NOMO-1 (cell line): ENCODE results near the gene SGMS1.
A peak's percentile ranks its signal among the peaks of the same experiment; 100 is the strongest.
"Not testable (repeated sequence)": the region's sequence is repeated elsewhere in the genome, so short reads cannot be mapped to it uniquely, and the experiment has no call there.

Experiments
- DNase-seq, 2 experiments: peaks; one replicate each; lab custom pipeline; 2025; ENCODE audit not compliant: unreplicated experiment in 2 of 2; lab: John Stamatoyannopoulos, UW

The SGMS1 gene

GRCh38 chr10:50387732-50388073, 236.1 kb downstream of the SGMS1 start:
- DNase-seq: peak in 1 of 2 experiments; percentile 8

- DNase-seq: no peak
Measured at GRCh38 chr10:50387007-50387731, 236.6 kb downstream of the SGMS1 start.

- DNase-seq: no peak
Measured at GRCh38 chr10:50385624-50386023, 238.1 kb downstream of the SGMS1 start.

DNA sequence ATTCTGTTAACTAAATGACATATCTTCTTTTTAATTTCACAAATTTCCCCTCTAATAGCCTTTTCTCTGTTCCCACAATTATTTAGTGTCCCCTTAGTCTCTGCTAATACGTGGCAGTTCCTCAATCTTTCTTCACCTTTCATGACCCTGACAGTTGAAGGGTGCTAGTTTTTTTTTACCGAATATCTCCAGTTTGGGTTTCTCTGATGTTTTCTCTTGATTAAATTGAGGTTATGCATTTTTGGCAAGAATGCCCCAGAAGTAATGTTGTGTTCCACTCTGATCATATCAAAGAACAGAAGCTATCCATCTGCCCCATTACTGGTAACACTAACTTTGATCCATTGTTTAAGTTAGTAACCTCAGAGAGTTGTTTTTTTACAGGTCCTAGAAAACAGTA, 238.9 kb downstream of the SGMS1 start:
- DNase-seq: no peak

DNA sequence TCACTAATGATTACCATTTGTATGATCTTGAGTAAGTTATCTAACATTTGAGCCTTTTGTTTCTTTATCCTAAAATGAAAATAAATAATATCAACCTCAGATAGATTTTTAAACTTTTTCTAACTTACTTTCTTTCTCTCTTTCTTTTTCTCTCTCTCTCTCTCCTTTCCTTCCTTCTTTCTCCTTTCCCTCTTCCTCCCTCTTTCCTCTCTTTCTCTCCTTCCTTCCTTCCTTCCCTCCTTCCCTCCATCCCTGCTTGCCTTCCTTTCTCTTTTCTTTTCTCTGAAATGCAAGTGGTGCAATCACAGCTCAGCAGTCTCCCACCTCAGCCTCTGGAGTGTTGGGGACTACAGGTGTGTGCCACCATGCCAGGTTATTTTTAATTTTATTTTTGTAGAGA, 239.5 kb downstream of the SGMS1 start:
- DNase-seq: no peak

- no peak for DNase-seq
Measured at GRCh38 chr10:50382576-50383023, 241.2 kb downstream of the SGMS1 start.

DNA sequence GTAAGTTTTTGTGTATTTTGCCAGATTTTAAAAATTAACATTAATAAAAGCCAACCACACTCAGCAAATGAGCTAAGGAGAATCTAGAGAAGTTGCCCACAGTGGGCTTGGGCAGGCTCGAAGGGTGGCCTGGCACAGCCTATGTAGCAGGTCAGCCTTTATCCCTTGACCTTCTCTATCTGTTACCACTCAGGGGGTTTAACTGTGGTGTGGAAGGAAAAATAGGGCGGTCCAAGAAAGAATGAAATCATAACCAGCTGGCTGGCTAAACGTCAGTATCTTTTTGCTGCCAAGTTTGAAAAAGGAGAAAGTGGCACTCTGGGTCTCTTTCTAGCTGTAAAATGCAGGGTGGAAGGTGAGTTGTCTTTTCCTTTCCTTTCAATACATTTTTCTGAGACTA, 242.1 kb downstream of the SGMS1 start:
- no peak for DNase-seq

GRCh38 chr10:50379616-50380015, 244.1 kb downstream of the SGMS1 start:
- DNase-seq: no peak

- DNase-seq: no peak
Measured at GRCh38 chr10:50375745-50376144, 248.0 kb downstream of the SGMS1 start.

GRCh38 chr10:50375051-50375452, 248.7 kb downstream of the SGMS1 start:
- DNase-seq: peak; percentile 67 to 77

DNA sequence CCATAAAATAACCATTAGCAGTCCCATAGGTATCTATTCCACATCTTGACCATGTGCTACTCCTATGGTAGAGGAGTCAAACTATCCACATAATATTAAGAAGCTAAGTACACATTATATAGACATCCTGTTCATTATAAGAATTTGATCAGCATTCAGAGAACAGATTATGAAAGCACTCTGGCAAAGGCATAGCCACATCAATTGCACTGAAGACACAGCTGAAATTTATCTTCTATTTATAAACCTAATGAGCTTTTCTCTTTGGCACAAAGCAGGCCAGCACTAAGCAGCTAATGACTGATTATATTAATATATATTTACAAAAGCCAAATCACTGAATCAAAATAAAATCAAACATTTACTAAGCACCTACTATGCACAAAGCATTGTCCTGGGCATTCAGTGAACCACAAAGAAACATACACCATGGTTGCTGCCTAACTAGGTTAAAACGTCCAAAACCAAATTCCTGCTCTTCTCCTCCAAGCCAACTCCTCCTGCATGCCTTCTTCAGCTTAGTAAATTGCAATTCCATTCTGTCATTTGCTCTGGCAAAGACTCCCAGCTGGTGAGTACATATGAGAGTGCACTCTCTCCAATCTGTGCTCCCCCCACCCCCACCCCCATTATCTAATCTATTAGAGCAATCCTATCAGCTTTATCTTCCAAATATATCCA, 249.8 kb downstream of the SGMS1 start:
- DNase-seq: no peak

DNA sequence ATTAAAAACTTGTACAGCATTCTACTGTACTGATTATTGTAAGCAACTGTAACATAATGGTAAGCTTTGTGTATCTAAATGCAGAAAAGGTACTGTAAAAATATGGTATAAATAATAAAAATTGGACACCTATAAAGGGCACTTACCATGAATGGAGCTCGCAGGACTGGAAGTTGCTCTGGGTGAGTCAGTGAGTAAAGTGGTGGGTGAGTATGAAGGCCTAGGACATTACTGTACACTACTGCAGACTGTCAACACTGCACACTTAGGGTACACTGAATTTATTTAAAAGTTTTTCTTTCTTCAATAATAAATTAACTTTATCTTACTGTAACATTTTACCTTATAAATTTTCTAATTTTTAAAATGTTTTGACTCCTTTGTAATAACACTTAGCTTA, 253.8 kb downstream of the SGMS1 start:
- no peak for DNase-seq

GRCh38 chr10:50367732-50368131, 256.0 kb downstream of the SGMS1 start:
- no peak for DNase-seq

DNA sequence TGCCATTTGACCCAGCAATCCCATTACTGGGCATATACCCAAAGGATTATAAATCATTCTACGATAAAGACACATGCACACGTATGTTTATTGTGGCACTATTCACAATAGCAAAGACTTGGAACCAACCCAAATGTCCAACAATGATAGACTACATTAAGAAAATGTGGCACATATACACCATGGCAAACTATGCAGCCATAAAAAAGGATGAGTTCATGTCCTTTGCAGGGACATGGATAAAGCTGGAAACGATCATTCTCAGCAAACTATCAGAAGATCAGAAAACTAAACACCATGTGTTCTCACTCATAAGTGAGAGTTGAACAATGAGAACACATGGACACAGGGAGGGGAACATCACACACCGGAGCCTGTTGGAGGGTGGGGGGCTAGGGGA, 257.3 kb downstream of the SGMS1 start:
- DNase-seq: not testable (repeated sequence)

DNA sequence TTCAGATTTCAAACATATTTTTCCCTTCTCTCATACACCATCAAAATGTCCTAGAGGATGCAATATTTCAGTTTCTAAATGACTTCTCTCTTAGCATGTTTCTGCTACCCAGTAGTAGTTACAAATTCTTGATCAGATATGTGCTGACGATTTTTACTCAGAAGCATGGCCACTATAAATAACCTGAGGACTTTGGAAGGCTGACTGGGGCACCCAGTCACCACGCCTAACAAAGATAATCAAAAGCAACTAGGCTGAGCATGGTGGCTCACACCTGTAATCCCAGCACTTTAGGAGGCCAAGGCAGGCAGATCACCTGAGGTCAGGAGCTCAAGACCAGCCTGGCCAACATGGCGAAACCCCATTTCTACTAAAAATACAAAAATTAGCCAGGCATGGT, 259.0 kb downstream of the SGMS1 start:
- not testable (repeated sequence) for DNase-seq

DNA sequence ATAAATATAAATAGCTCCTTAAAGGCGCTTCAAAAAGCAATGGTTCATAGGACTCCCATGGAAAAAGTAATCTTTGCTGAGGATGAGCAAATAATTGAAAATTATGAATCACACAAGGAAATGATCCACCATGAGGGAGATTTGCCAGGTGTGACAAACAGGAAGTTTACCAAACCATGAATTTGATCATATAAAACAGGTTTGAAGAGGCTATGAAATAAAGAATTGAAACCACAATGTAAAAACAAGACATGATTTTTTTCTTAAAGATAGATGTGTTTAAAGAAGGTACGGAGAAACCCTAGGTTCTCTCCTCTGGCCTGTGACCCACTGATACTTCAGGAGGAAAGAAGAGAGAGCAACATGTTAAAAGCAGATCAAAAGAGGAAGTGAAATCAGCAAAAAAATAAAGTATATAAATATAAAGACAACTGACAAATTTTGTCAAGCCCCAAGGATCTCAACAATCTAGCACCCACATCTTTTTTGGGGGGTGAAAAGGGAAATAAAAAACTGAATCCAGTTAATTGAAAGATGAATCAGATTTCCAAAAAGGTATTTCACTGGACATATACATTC, 261.1 kb downstream of the SGMS1 start:
- peak in 1 of 2 experiments; percentile 56 for DNase-seq

DNA sequence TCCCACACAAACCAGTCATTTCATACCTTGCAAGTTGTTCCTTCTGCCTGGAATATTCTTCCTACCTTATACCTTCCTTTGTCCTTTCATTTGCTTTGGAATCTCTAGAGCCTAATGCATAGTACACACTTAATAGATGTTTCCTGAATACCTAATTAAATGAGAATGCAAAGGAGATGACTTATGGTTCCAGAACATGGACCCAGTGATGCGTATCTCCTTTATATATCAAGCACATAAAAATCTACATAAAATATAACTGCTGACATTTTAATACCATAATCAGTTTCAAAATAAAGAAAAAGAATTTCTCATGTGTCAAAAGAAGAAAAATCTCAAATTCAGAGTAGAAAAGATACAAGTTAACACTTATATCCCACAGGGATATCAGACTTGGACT, 261.8 kb downstream of the SGMS1 start:
- no peak for DNase-seq

DNA sequence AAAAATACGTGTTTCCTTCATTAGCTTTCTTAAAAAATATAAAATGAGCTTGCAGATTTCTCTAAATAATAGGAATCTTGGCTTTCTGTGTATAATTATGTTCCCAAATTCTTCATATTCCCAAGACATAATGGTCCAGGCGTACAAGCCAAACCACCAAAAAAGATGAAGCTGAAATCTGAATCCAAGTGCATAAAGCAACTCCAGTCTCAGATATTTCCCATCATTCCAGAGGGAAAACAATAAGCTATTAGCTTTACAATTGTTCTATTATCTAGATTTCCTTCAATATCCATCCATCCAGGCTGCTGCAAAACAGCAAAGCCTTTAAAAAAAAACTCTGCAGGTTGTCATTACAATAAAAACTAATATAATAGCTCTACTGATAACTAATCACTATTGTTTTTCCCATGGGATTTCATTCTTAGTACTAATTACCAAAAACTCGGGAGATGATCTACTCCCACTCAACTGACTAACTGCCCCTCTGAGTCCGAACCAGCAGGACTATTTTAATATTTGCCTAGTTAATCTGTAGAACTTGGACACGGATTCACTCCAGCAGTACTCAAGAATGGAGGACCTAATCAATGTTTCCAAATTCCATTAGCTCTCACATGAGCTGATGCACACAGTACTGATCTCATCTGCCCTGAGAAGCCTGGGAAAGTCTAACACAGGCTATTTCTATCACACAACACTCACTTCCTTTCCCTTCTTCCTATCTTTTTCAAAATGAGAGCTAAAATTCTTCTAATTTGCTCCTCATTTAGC, 263.5 kb downstream of the SGMS1 start:
- DNase-seq: no peak

DNA sequence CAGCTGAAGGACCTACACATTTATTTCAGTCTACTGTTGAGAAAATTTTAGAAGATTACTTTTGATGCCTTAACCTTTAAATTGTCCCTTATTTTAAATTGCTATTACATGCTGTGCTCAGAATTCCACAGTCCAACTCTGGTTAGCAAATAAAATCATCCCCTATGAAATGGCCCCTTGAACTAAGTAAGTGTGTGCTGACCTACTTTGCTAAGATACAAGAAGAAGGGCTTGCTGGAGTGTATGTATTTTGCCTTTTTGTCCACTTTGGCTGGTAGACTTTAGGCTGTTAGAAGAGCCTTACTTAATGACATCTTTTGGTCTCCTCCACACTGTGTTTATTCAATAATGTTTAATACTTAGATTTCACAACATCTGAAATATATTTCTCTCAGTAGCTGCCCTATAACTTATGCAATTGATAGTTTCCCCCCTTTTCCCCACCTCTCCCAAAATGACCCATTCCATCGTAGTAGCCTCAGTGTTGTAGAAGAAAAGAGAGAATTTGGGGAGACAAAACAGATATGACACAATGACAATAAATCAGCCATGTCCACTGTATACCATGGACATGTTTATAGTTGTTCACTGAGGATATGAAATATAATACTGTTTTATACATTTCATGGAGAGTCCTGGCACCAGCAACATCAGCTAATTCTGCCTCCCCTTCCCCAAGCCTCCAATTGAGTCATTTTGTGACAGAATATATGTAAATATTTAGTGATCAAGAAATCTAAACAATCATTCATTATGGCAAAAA, 264.6 kb downstream of the SGMS1 start:
- DNase-seq: no peak

DNA sequence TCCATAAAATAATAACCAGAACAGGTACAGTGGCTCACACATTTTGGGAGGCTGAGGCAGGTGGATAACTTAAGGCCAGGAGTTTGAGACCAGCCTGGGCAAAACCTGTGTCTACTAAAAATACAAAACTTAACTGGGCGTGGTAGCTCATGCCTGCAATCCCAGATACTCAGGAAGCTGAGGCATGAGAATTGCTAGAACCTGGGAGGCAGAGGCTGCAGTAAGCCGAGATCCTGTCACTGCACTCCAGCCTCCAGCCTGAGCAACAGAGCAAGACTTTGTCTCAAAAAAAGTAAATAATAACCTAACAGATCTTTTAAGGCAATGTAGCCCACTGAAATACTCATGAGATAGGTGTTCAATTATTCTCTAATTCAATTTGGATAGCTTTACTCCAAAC, 265.3 kb downstream of the SGMS1 start:
- no peak for DNase-seq

GRCh38 chr10:50356481-50356832, 267.3 kb downstream of the SGMS1 start:
- not testable (repeated sequence) for DNase-seq
